Esophagus muscularis mucosa (tissue), 3 donors: ENCODE data around the gene FDXR.

Source experiments
- CTCF ChIP-seq, 3 experiments: fragments of 200-600 bp in 2 of 3; fragments of 450-650 bp in 1 of 3; sonication (generic) in 2 of 3; IDR thresholded peaks; one replicate each; pipeline ENCODE4 v1.5.1; 2017 to 2019; ENCODE audit warnings: antibody characterized with exemption in 3 of 3, mild to moderate bottlenecking in 2 of 3, moderate library complexity in 1 of 3
- POLR2AphosphoS5 ChIP-seq, 2 donors: sonication (generic); formaldehyde crosslinking; IDR thresholded peaks; one replicate each; pipeline ENCODE4 v1.6.1; 2017; ENCODE audit warnings: antibody characterized with exemption in 2 of 2

DNA sequence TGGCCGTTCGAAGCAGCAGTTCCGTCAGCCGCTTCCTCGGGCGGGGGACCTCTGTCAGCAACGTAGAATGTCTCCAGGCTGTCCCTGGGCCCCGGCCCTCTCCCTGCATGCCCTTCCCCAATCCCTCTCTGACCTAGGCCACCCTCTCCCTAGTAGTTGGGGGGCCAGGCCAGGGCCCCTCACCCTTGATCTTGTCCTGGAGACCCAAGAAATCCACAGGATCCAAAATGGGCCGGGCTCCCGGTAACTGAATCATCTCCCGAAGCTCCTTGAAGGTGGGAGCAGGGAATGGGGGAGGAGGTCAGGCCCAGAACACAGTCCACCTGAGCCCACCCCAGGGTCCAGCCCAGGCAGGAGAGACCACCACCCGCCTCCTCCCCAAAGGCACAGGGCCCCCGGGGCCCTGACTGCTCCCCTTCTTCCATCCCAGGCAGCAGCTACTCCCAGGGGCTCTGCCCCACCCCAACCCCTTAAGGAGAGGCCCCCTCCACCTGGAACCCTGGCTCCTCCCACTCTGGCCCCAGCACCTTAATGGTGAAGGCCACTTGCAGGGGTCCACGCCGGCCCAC, 8.4 kb downstream of the FDXR start:
- TF ChIP-seq CTCF (IDR thresholded peaks at IDR 0.05) (no peak), POLR2AphosphoS5 (IDR thresholded peaks at IDR 0.05) (no peak)
